ENCODE results near the gene KRT74.

DNA sequence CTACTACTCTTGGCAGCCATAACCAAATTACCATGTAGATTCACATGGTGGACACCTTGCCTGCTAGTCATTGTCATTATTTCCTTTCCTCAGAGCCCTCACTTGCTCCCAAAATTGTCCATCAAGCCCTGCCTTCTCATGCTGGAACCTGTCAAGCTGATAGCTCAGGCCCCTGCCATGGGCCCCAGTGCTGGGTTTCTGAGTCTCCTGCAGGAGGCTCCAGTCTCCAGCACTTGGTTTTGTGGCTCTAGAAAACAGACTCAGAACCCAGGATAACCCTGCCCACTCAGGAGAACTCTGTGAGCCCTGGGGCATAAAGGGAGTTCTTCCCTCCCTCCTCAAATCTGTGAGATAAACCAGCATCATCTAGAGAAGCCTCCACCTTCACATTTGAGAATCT lies 31.5 kb downstream of the KRT74 start:
- TF ChIP-seq EZH2 (IDR thresholded peaks at IDR 0.05; ENCODE audit: borderline replicate concordance, low read depth, low read length, severe bottlenecking) = no peak
- TF ChIP-seq, protein P1, sequence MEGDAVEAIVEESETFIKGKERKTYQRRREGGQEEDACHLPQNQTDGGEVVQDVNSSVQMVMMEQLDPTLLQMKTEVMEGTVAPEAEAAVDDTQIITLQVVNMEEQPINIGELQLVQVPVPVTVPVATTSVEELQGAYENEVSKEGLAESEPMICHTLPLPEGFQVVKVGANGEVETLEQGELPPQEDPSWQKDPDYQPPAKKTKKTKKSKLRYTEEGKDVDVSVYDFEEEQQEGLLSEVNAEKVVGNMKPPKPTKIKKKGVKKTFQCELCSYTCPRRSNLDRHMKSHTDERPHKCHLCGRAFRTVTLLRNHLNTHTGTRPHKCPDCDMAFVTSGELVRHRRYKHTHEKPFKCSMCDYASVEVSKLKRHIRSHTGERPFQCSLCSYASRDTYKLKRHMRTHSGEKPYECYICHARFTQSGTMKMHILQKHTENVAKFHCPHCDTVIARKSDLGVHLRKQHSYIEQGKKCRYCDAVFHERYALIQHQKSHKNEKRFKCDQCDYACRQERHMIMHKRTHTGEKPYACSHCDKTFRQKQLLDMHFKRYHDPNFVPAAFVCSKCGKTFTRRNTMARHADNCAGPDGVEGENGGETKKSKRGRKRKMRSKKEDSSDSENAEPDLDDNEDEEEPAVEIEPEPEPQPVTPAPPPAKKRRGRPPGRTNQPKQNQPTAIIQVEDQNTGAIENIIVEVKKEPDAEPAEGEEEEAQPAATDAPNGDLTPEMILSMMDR (IDR thresholded peaks at IDR 0.05; ENCODE audit: borderline replicate concordance, extremely low read depth, low read length, poor library complexity, severe bottlenecking) = no peak
